Mucosa of descending colon (tissue), 3 donors: ENCODE measurements around the gene HCN2. TPM values are rescaled to one million over a fixed set of nuclear protein-coding genes. Genes with fewer than 3 reads are reported as not detected.

Experiments used
- ATAC-seq: fragments of 200-7000 bp; cut with Tn5 transposase; one replicate; pipeline ENCODE4 v1.9.1; 2020; ENCODE audit warnings: mild to moderate bottlenecking, moderate library complexity
- DNase-seq, 3 donors: peaks; one replicate each; pipeline ENCODE4 v3.0.0-alpha.2; 2020
- H3K36me3 ChIP-seq: fragments of 200-600 bp; one replicate; pipeline ENCODE4 v1.8.0; 2021; ENCODE audit warnings: low read depth, mild to moderate bottlenecking
- H3K4me1 ChIP-seq: fragments of 200-600 bp; one replicate; pipeline ENCODE4 v1.8.0; 2021; ENCODE audit warnings: low read depth, mild to moderate bottlenecking
- H3K4me3 ChIP-seq: fragments of 200-600 bp; one replicate; pipeline ENCODE4 v1.8.0; 2021; ENCODE audit warnings: mild to moderate bottlenecking
- H3K9me3 ChIP-seq: fragments of 200-600 bp; one replicate; pipeline ENCODE4 v1.8.0; 2021; ENCODE audit warnings: mild to moderate bottlenecking
- intact Hi-C, 2 donors: fragments of 100-400 bp; cut with DNase I in 1 of 2; cut with micrococcal nuclease in 1 of 2; formaldehyde crosslinking; loops; one replicate each; pipeline versions ENCODE4 v1.11.0 to v1.11.1; 2022; cut with DNase I, micrococcal nuclease
- total RNA-seq, 3 donors: library from RNA; stranded (reverse); fragmentation: NEBNext Ultra II Directional in 2 of 3; extraction: Animal tissue kit (Norgen Biotek cat#: 25700) in 2 of 3; gene quantifications; one replicate each; pipeline versions ENCODE4 v1.2.1 to v1.2.4, GENCODE V29; 2021 to 2023
- TF ChIP-seq, protein P1 (sequence below): fragments of 200-600 bp; IDR thresholded peaks from one replicate; pipeline ENCODE4 v1.8.0; 2022; ENCODE audit warnings: antibody characterized with exemption, mild to moderate bottlenecking
- donor health status: DM: no; HTN: no; CAD: no; lungs with moderate emphysema.
- donor health status: DM: no; HTN: no; CAD: no.
- donor health status: DM: no; HTN: yes; CAD: no.

The HCN2 gene
- total RNA-seq, 3 donors from 2014 or later = 0.12 to 0.89 (median 0.17) TPM

DNA sequence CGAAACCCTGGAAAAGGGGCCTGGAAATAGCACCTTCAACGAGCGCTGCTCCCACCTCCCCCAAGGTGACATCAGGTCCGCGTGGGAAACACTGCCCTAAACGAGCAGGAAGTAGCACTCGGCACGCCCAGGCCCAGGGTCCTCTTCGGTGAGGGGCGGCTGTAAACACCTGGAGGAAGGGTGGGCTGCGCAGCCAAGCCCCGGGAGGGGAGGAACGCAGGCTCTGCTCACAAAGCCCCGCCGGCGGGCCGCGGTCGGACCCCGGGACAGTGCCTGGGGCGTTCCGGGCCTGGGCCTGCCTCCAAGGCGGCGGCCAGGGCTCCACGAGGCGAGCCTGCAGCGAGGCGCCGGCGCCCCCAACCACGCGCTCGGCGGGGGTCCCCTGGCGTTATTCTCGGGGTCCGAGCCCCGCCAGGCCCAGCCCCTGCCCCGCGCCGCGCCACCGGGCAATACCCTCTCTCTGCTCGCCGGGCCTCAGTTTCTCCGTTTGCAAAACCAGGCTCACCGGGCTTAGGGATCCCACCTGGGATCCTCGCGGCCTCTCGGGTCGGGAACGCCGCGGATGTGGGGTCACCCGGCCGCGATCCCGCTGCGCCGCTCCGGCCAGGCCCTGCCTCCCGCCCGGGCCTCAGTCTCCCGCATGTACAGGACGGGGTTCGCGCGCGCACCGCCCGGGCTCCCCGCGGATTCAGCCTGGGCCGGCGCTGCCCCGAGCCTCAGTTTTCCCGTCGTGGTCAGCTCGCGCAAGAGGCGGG lies 72.7 kb downstream of the HCN2 start:
- H3K4me1 ChIP-seq = peaks cover 45% of the 10 kb centered on the region
- peak; percentile 56 for ATAC-seq
- peak; percentile 78 to 91 (median 84) for DNase-seq
- H3K36me3 ChIP-seq = no peaks in the 10 kb centered on the region
- no peaks in the 10 kb centered on the region for H3K9me3 ChIP-seq
- TF ChIP-seq, protein P1, sequence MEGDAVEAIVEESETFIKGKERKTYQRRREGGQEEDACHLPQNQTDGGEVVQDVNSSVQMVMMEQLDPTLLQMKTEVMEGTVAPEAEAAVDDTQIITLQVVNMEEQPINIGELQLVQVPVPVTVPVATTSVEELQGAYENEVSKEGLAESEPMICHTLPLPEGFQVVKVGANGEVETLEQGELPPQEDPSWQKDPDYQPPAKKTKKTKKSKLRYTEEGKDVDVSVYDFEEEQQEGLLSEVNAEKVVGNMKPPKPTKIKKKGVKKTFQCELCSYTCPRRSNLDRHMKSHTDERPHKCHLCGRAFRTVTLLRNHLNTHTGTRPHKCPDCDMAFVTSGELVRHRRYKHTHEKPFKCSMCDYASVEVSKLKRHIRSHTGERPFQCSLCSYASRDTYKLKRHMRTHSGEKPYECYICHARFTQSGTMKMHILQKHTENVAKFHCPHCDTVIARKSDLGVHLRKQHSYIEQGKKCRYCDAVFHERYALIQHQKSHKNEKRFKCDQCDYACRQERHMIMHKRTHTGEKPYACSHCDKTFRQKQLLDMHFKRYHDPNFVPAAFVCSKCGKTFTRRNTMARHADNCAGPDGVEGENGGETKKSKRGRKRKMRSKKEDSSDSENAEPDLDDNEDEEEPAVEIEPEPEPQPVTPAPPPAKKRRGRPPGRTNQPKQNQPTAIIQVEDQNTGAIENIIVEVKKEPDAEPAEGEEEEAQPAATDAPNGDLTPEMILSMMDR = no peak
- intact Hi-C loops = no loop called here
- peak overlapping the region; percentile 100 for H3K4me3 ChIP-seq

DNA sequence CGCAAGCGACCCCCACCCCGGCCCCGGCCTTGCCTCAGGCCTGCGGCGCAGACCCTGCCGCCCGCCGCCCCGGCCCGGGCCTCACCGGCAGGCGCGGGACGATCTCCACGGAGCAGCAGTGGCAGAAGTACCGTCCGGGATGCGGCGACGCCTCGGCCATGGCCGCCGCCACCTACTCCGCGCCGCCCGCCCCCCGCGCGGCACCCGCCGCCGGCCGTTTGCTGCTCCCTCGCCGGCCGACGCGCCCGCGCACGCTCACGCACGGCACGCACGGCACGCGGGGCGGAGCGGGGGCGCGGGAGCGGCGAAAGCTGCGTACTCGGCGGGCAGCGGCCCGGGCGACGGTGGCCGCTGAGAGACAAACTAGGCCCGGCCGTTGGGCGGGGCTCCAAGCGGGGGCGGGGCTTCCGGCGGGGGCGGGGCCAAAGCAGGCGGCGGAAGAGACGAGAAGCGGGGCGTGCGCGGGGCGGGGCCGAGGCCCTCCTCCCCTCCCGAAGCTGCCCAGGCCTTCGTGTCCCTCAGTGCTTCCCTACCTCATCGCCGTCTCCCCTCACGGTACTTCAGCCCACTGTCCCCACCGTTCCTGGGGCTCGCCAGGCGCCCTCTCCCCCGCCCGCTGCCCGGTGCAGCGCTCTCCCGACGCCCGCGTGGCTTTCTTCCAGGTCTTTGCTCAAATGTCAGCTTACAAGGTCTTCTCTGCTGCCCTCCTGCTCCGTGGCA lies 73.4 kb downstream of the HCN2 start, which contains the start of gene RNF126:
RNF126 (minus strand) TSS at position 253 of the 720 bp plus-strand sequence; CDS start at position 160, 93 bp downstream.
- Histone ChIP-seq H3K4me3 (peak within 1 kb of the TSS; percentile 100), H3K36me3 (no peaks in the 10 kb centered on the region), H3K9me3 (no peaks in the 10 kb centered on the region), H3K4me1 (peaks cover 39% of the 10 kb centered on the region)
- TF ChIP-seq, protein P1 = no peak
- peak; percentile 95 to 98 (median 96) for DNase-seq
- peak; percentile 81 for ATAC-seq
- intact Hi-C loops = no loop called here

DNA sequence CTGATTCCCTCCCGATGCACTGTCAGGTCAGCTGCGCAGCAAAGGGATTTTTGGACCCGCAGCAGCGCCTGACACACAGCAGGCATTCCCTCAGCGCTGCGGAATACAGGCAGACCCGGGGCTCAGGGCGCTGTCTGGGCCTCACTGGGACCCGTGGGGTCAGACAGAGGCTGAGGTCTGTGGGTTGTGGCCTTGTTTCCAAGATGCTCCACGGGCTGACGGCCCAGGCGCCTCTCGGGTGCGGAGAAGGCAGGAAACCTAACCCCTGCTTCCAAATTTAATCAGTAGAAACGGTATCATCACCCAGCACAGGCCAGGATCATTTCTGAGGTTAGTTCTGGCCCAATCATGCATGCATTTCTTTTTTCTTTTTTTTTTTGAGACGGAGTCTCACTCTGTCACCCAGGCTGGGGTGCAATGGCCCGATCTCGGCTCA lies 74.0 kb downstream of the HCN2 start:
- Histone ChIP-seq H3K4me3 (no peak overlapping the region), H3K36me3 (no peaks in the 10 kb centered on the region), H3K9me3 (no peaks in the 10 kb centered on the region), H3K4me1 (peaks cover 35% of the 10 kb centered on the region)
- intact Hi-C loops = no loop called here
- TF ChIP-seq, protein P1 = no peak
- ATAC-seq (no peak), DNase-seq (no peak)

DNA sequence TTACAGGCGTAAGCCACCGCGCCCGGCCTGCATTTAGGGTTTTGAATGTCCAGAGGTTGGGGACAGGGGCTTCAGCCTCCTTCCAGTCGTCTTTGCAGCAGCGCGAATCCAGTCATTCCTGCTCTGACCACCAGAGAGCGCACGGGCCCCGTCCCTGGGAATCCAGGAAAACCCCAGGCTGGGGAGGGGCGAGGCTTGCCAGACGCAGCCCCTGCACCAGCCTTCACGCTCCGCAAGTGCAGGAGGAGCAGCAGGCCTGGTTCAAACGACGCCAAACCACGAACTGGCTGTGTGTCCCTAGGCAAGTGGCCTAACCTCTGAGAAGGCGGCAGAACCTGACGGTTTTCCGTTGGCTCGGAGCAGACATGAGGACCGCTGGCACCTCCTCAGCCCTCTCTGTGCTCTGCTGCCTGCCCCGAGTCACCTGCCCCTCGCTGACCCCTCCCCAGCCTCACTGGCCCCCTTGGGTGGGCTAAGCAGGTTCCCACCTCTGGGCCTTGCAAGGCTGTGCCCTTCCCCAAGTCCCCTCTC lies 75.3 kb downstream of the HCN2 start:
- no peaks in the 10 kb centered on the region for H3K36me3 ChIP-seq
- no peak overlapping the region for H3K4me3 ChIP-seq
- DNase-seq (peak; percentile 82 to 89 (median 88)), ATAC-seq (peak; percentile 19)
- no peaks in the 10 kb centered on the region for H3K9me3 ChIP-seq
- intact Hi-C loops = loop anchor here (5.0 kb wide), 1 partner anchor 67 kb away; no protein-coding TSS in a partner anchor
- peaks cover 22% of the 10 kb centered on the region for H3K4me1 ChIP-seq
- TF ChIP-seq, protein P1 = peak; percentile 90

Other genes with a start within 250 kb of the HCN2 start
- gene MIER2, start 245.1 kb upstream of the HCN2 start, total RNA-seq = 10 to 100 TPM; 13.4 to 28.3 (median 13.7) TPM
- gene C2CD4C, start 180.7 kb upstream of the HCN2 start, total RNA-seq = 1 to 10 TPM in 1 of 3 donors, under 1 TPM in 2; 0.17 to 1.7 (median 0.65) TPM
- 10 to 100 TPM in 1 of 3 donors, 1 to 10 TPM in 2; 5.3 to 39.3 (median 6.0) TPM for gene SHC2, start 128.8 kb upstream of the HCN2 start, total RNA-seq
- 1 to 10 TPM; 2.3 to 4.3 (median 4.1) TPM for gene MADCAM1, start 93.4 kb upstream of the HCN2 start, total RNA-seq
- 10 to 100 TPM; 15.5 to 20.6 (median 16.0) TPM for gene TPGS1, start 82.4 kb upstream of the HCN2 start, total RNA-seq
- 10 to 100 TPM; 64.6 to 78.0 (median 71.2) TPM for gene CDC34, start 58.1 kb upstream of the HCN2 start, total RNA-seq
- gene GZMM, start 45.8 kb upstream of the HCN2 start, total RNA-seq = 1 to 10 TPM in 2 of 3 donors, under 1 TPM in 1; 0.76 to 1.4 (median 1.4) TPM
- 1,000 to 10,000 TPM in 1 of 3 donors, 100 to 1,000 TPM in 2; 695 to 1,536 (median 896) TPM for gene BSG, start 17.3 kb upstream of the HCN2 start, total RNA-seq
- gene POLRMT, start 43.7 kb downstream of the HCN2 start, total RNA-seq = 10 to 100 TPM; 48.3 to 61.1 (median 51.1) TPM
- gene FGF22, start 50.0 kb downstream of the HCN2 start, total RNA-seq = under 1 TPM in 2 of 3 donors, not detected in 1; 0.23 to 0.82 TPM
- gene RNF126, start 73.3 kb downstream of the HCN2 start, total RNA-seq = 10 to 100 TPM; 47.5 to 69.1 (median 62.0) TPM
- 10 to 100 TPM in 2 of 3 donors, 1 to 10 TPM in 1; 2.6 to 25.0 (median 12.8) TPM for gene FSTL3, start 86.5 kb downstream of the HCN2 start, total RNA-seq
- gene PRSS57, start 105.6 kb downstream of the HCN2 start, total RNA-seq = not detected
- gene PALM, start 119.1 kb downstream of the HCN2 start, total RNA-seq = 10 to 100 TPM in 2 of 3 donors, 1 to 10 TPM in 1; 8.1 to 58.4 (median 13.0) TPM
- 100 to 1,000 TPM; 184 to 443 (median 361) TPM for gene MISP, start 161.2 kb downstream of the HCN2 start, total RNA-seq
- gene PTBP1, start 207.6 kb downstream of the HCN2 start, total RNA-seq = 100 to 1,000 TPM; 204 to 305 (median 281) TPM
- gene PLPPR3, start 232.1 kb downstream of the HCN2 start, total RNA-seq = under 1 TPM in 1 of 3 donors, not detected in 2; 0.19 TPM
- under 1 TPM in 1 of 3 donors, not detected in 2; 0.25 TPM for gene AZU1, start 238.0 kb downstream of the HCN2 start, total RNA-seq